Left forelimb (tissue), 1 donor: Measurements from ENCODE around the gene STAG2.
"Not testable (repeated sequence)": the region's sequence is repeated elsewhere in the genome, so short reads cannot be mapped to it uniquely, and the experiment has no call there.

Experiments used
- DNase-seq: peaks from one replicate; pipeline ENCODE4 v3.0.0-alpha.2; 2018; ENCODE audit warnings: low spot score

The STAG2 gene

DNA sequence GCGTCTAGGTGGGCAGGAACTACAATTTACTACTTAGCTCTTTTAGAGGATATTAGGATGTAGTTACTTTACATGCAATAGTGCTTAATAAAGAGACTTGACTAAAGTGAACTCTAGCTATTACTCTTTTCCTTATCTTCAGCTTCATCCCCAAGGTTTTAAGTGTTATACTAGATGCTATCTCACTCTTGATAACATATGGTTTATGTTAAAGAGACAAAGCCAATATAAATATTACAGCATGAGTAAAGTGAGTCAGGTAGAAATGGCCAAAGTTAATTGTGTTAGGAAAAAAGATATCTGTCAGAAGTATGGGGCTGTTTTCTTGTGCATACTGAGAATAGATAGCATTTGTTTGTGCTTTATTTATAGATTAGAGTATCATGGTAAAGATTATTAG is 80.5 kb downstream of the STAG2 start:
- DNase-seq: no peak

DNA sequence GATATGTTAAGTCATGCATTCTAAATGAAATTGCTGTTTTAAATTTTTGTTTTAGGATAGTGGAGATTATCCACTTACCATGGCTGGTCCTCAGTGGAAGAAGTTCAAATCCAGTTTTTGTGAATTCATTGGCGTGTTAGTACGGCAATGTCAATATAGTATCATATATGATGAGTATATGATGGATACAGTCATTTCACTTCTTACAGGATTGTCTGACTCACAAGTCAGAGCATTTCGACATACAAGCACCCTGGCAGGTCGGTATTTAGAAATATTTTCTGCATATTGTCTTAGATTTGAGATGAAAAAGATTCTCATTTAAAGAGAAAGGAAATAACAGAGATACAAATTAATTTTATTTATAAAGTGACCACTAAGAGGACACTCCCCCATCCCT is 83.6 kb downstream of the STAG2 start:
- no peak for DNase-seq

DNA sequence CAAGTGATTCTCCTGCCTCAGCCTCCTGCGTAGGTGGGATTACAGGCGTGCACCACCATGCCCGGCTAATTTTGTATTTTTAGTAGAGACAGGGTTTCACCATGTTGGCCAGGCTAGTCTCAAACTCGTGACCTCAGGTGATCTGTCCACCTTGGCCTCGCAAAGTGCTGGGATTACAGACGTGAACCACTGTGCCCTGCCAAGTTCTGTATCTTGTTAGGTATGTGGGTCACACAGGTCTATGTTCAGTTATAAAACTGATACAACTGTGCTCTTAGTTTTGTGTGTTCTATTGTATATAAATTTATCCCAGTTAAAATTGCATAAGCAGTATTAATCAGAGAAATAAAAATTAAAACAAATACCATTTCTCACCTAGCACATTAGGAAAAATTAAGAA is 122.9 kb downstream of the STAG2 start:
- not testable (repeated sequence) for DNase-seq

DNA sequence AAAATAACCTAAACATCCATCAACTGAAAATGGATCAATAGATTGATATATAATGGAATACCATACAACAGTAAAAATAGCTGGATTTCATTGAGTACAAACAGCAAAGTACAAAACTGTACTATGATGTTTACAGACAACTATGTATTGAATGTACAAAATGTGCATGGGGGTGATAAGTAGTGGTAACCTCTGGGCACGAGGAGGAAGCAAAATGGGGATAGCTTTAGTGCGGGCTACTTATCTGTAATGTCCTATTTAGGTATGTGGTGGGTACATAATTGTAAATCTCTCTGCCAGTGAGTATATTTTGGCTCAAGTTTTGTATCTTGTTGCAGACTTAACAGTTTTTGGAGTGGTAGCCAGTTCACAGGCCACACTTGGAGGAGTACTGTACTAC is 123.6 kb downstream of the STAG2 start:
- DNase-seq: no peak

DNA sequence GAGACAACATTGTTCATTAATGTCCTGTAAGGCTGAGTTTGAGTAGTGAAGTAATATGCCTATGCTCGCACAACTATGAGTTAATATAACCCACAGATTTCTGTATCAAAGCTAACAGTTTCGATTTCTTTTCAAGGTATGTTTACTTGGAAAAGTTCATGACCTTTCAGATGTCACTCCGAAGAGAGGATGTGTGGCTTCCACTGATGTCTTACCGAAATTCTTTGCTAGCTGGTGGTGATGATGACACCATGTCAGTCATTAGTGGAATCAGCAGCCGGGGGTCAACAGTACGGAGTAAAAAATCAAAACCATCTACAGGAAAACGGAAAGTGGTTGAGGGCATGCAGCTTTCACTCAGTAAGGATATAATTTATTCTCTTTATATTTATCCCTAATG is 124.9 kb downstream of the STAG2 start:
- no peak for DNase-seq

DNA sequence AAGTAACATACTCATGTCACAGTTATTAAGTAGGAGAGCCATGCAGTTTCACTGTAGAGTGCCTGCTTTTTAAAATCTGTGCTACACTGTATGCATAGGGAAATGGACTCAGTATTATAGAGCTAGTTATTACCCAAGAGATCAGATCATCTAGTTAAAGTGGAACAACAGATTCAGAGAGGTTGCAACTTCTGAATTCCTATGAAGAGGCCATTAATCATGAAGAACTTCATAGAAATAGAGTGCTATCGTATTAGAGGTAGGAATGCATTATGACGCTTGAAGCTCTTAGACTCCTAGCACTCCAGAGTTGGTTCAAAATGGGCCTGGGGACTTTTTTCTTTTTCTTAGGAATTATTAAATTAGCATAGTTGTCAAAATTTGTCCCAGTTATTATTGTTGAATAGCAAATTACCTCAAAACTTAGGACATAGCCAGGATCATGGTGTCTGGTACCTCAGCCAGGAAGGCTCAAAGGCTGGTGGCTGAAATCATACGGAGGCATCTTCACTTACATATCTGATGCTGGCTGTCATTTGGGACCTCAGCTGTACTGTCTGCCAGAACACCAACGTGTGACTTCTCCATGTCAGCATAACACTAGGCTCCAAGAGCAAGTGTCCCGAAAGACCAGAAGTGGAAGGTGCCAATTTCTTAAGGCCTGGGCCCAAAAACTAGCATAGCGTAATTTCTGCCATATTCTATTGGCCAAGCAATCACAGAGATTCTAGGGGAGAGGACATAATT is 125.7 kb downstream of the STAG2 start:
- no peak for DNase-seq

- DNase-seq: no peak
Measured at GRCh38 chrX:124093222-124093621, 131.7 kb downstream of the STAG2 start.

DNA sequence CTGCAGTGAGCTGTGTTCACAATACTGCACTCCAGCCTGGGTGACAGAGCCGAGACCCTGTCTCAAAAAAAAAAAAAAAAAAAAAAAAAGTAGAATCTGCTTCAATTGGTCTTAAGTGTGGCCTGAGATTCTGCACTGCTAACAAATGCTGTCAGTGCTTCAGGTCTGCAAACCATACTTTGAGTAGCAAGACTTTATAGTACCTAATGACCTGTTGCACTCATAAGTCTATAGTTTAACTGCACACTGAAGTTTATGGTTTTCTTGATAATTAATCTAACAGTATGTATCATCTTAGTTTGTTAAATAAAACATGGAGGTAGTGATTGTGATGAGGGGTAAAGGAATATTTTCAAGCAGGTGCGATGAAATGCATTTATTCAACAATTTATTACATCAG is 135.6 kb downstream of the STAG2 start:
- no peak for DNase-seq

- DNase-seq: no peak
Measured at GRCh38 chrX:124098089-124098488, 136.6 kb downstream of the STAG2 start.

DNA sequence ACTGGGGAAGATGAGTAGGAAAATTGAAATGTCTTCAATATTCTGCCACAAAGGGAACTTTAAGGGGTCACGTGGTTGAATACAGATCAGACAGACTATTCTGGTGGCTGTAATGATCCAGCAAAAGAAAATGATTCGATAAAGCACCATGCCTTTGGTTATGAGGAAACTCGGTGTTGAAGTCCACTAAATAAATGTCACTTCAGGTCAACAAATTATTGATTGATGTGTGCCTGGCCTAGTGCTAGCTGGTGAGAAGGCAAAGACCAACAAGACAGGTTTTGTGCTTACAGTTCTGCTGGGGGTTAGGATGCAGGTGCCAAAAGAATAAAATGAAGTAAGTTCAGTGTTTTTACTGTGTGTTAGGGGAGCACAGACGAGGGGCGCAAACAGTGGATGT is 142.5 kb downstream of the STAG2 start:
- no peak for DNase-seq

DNA sequence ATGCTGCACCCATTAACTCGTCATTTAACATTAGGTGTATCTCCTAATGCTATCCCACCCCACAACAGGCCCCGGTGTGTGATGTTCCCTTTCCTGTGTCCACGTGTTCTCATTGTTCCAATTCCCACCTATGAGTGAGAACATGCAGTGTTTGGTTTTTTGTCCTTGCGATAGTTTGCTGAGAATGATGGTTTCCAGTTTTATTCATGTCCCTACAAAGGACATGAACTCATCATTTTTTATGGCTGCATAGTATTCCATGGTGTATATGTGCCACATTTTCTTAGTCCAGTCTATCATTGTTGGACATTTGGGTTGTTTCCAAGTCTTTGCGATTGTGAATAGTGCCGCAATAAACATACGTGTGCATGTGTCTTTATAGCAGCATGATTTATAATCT is 143.0 kb downstream of the STAG2 start:
- DNase-seq: not testable (repeated sequence)

- no peak for DNase-seq
Measured at GRCh38 chrX:124113621-124114600, 152.4 kb downstream of the STAG2 start.

DNA sequence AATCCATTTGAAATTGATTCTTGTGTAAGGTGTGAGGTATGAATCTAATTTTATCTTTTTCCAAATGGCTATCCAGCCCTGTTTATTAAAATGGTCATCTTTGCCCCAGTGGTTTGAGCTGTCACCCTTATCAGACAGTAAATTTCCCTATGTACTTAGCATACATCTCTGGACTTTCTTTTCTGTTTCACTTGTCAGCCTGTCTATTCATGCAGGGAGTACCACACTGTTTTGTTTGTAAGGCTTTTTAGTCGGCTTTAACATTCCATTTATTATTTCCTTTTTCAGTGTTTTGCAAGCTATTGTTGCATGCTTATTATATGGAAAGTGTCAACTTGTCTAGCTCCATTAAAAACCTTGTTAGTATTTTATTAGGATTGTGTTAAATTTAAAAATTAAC is 155.8 kb downstream of the STAG2 start:
- no peak for DNase-seq

DNA sequence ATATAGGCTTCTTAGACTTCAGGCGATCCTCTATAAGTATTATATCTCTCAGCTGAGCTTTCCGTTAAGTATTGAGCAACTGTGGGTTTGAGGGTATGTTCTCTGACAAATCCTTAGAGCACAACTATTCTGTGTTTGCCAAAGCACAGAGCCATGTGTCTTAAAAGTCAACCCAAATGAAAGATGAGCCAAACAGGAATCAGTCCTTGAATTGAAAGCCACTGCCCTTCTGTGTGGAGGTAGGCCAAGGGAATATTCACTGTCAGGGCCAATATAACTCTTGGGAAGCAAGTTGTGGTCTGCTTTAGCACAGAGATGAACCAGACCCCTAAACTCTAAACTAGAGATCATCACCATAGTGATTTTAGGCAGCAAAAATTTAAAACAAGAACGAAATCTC is 164.0 kb downstream of the STAG2 start:
- DNase-seq: no peak

- DNase-seq: no peak
Measured at GRCh38 chrX:124127496-124127895, 166.0 kb downstream of the STAG2 start.

- DNase-seq: not testable (repeated sequence)
Measured at GRCh38 chrX:124132437-124132836, 170.9 kb downstream of the STAG2 start.

DNA sequence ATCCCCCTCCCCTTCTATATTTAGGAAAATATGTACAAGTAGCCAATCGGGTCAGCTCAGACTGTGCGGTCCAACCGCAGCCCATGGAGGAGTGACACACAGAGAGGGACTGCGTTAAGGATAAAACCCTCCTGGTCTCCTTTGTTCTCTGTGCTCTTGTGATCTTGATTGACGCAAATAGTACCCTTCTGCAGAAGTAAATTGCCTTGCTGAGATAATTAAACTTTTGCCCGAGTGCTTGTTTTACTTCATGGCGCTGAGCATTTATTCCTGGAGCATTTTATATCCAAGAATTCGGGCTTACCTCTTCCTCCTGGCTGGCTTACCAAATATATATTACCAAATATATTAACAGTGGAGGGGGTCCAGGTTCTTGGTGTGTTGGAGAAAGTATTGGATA is 184.2 kb downstream of the STAG2 start:
- no peak for DNase-seq

- DNase-seq: no peak
Measured at GRCh38 chrX:124151195-124151594, 189.7 kb downstream of the STAG2 start.
